GM12878 (cell line): ENCODE measurements around the gene DYSF. TPM values are rescaled to one million over a fixed set of nuclear protein-coding genes. Genes with fewer than 3 reads are reported as not detected.

Experiments
- ATAC-seq: fragments of 200-7000 bp; cut with Tn5 transposase; 3 replicates; pipeline ENCODE4 v1.9.1; 2020; ENCODE audit warnings: mild to moderate bottlenecking, moderate library complexity
- BruUV-seq: library from RNA; stranded (reverse); fragments of 400-500 nt; replicated peaks from 2 replicates; lab custom pipeline; 2021; lab: Mats Ljungman, UMichigan
- CTCF ChIA-PET: fragments of 300-600 bp; sonication (Branson Sonifier 250); formaldehyde crosslinking; extraction: SDS; loops from one replicate; lab custom pipeline; 2021; ENCODE audit warnings: inconsistent platforms; lab: Yijun Ruan, JAX
- POLR2A ChIA-PET: fragments of 350-600 bp; formaldehyde crosslinking; extraction: SDS; loops from one replicate; lab custom pipeline; 2021; ENCODE audit warnings: inconsistent platforms; lab: Charles Lee
- RAD21 ChIA-PET: fragments of 300-600 bp; sonication (Branson Sonifier 250); formaldehyde crosslinking; loops from one replicate; lab custom pipeline; 2023; ENCODE audit warnings: antibody characterized with exemption; ENCODE audit not compliant: unreplicated experiment; lab: Charles Lee
- SMC1A ChIA-PET: fragments of 300-600 bp; sonication (Branson Sonifier 250); formaldehyde crosslinking; loops from one replicate; lab custom pipeline; 2023; ENCODE audit not compliant: unreplicated experiment, uncharacterized antibody; lab: Charles Lee
- DNase-seq: peaks from one replicate; pipeline ENCODE4 v3.0.0-alpha.2; 2011; ENCODE audit warnings: low read depth, low spot score
- FAIRE-seq: peaks from 3 replicates; lab custom pipeline; 2011; peaks lifted over from hg19 to GRCh38; lab: Jason Lieb, UNC
- H2AFZ ChIP-seq: 2 replicates; pipeline ENCODE4 v1.6.0; 2011; ENCODE audit warnings: low read depth, low read length, control low read depth; ENCODE audit not compliant: control insufficient read depth
- H3K27ac ChIP-seq: 2 replicates; pipeline ENCODE4 v1.5.1; 2011; ENCODE audit warnings: control low read depth; ENCODE audit not compliant: control insufficient read depth, insufficient read depth
- H3K27me3 ChIP-seq, 2 experiments: replicated peaks in 1 of 2; 2 replicates each; pipeline versions ENCODE4 v1.6.0 to v1.6.1; 2011; ENCODE audit warnings: low read length in 1 of 2; ENCODE audit not compliant: control insufficient read depth in 2 of 2, insufficient read depth in 2 of 2
- H3K36me3 ChIP-seq, 2 experiments: 2 replicates each; pipeline ENCODE4 v1.5.1; 2011; ENCODE audit warnings: low read length in 1 of 2; ENCODE audit not compliant: control insufficient read depth in 2 of 2, insufficient read depth in 2 of 2
- H3K4me1 ChIP-seq: 2 replicates; pipeline ENCODE4 v1.6.1; 2011; ENCODE audit warnings: mild to moderate bottlenecking, low read length, moderate library complexity, mixed read lengths; ENCODE audit not compliant: control insufficient read depth, insufficient read depth
- H3K4me2 ChIP-seq: 2 replicates; pipeline ENCODE4 v1.6.0; 2011; ENCODE audit warnings: control low read depth; ENCODE audit not compliant: control insufficient read depth, insufficient read depth
- H3K4me3 ChIP-seq: fragments of 200-600 bp; sonication (generic); 2 replicates; pipeline ENCODE4 v1.5.1; 2016
- H3K79me2 ChIP-seq: 2 replicates; pipeline ENCODE4 v1.6.0; 2011; ENCODE audit warnings: low read length; ENCODE audit not compliant: control insufficient read depth, insufficient read depth
- H3K9ac ChIP-seq: 2 replicates; pipeline ENCODE4 v1.8.0; 2011; ENCODE audit warnings: low read length, control low read depth, mixed read lengths; ENCODE audit not compliant: control insufficient read depth, insufficient read depth
- H3K9me3 ChIP-seq: replicated peaks from 3 replicates; pipeline ENCODE4 v1.5.1; 2011; ENCODE audit warnings: mild to moderate bottlenecking, low read length; ENCODE audit not compliant: control insufficient read depth, insufficient read depth
- H4K20me1 ChIP-seq: 2 replicates; pipeline ENCODE4 v1.6.0; 2011; ENCODE audit not compliant: control insufficient read depth, insufficient read depth
- BCL11A ChIP-seq: IDR thresholded peaks from 2 replicates; pipeline ENCODE4 v1.6.1; 2011; ENCODE audit warnings: low read depth, low read length
- CBX3 ChIP-seq: fragments of 200-600 bp; sonication (generic); IDR thresholded peaks from 2 replicates; pipeline ENCODE4 v1.6.1; 2016; ENCODE audit warnings: low read depth, borderline replicate concordance
- CREM ChIP-seq: IDR thresholded peaks from 2 replicates; pipeline ENCODE4 v1.6.1; 2014; ENCODE audit warnings: antibody characterized with exemption, low read depth
- EGR1 ChIP-seq, 2 experiments: IDR thresholded peaks; 1 replicate in 1 of 2; 2 replicates in 1 of 2; pipeline ENCODE4 v1.6.1; 2011 to 2012; ENCODE audit warnings: low read depth in 2 of 2, low read length in 2 of 2, borderline replicate concordance in 1 of 2, mild to moderate bottlenecking in 1 of 2, moderate library complexity in 1 of 2
- EP300 ChIP-seq, 2 experiments: fragments of 150-350 bp in 1 of 2; IDR thresholded peaks; 2 replicates each; pipeline ENCODE4 v1.6.1; 2011 to 2012; ENCODE audit warnings: low read depth in 2 of 2, low read length in 2 of 2, borderline replicate concordance in 1 of 2, improper control_type of control experiment in 1 of 2, inconsistent platforms in 1 of 2; ENCODE audit not compliant: control insufficient read depth in 1 of 2
- ETV6 ChIP-seq, 2 experiments: fragments of 450-650 bp in 1 of 2; IDR thresholded peaks in 1 of 2; conservative IDR thresholded peaks in 1 of 2; 2 replicates each; pipeline ENCODE4 v1.6.1; 2014; ENCODE audit warnings: antibody characterized with exemption in 1 of 2, borderline replicate concordance in 1 of 2, low read depth in 1 of 2, mild to moderate bottlenecking in 1 of 2, moderate library complexity in 1 of 2
- GABPA ChIP-seq: IDR thresholded peaks from 2 replicates; pipeline ENCODE4 v1.6.1; 2014; ENCODE audit warnings: antibody characterized with exemption, low read depth, mild to moderate bottlenecking, inconsistent platforms
- HDGF ChIP-seq: fragments of 450-650 bp; IDR thresholded peaks from 2 replicates; pipeline ENCODE4 v1.6.1; 2016; ENCODE audit warnings: antibody characterized with exemption
- JUNB ChIP-seq: IDR thresholded peaks from 2 replicates; pipeline ENCODE4 v1.6.1; 2016; ENCODE audit warnings: antibody characterized with exemption, mild to moderate bottlenecking
- KAT2A ChIP-seq: conservative IDR thresholded peaks from 2 replicates; pipeline ENCODE4 v1.6.1; 2011; ENCODE audit warnings: low read depth, low read length; ENCODE audit not compliant: control insufficient read depth
- LARP7 ChIP-seq: fragments of 450-650 bp; IDR thresholded peaks from 2 replicates; pipeline ENCODE4 v1.6.1; 2017; ENCODE audit warnings: mild to moderate bottlenecking
- POLR2A ChIP-seq: IDR thresholded peaks from 2 replicates; pipeline ENCODE4 v1.6.1; 2011; ENCODE audit warnings: low read depth, mild to moderate bottlenecking, low read length
- POLR2AphosphoS5 ChIP-seq: IDR thresholded peaks from 2 replicates; pipeline ENCODE4 v1.6.1; 2011; ENCODE audit warnings: mild to moderate bottlenecking, low read length, inconsistent platforms
- RELA ChIP-seq: fragments of 450-650 bp; IDR thresholded peaks from 2 replicates; pipeline ENCODE4 v1.8.0; 2014; ENCODE audit warnings: borderline replicate concordance; ENCODE audit not compliant: partially characterized antibody
- WGBS: methylation state at CpG from one replicate; pipeline ENCODE4 v1.1.6; 2016; ENCODE audit warnings: low lambda C conversion rate; ENCODE audit not compliant: insufficient replicate concordance, insufficient coverage; ENCODE audit errors: missing lambda C conversion rate; 5-methylcytosine and 5-hydroxymethylcytosine counted together
- in situ Hi-C: fragments of 300-500 bp; cut with MboI; formaldehyde crosslinking; loops from 9 replicates; pipeline ENCODE4 v1.14.3; 2018; ENCODE audit warnings: mixed read lengths
- intact Hi-C: fragments of 100-400 bp; cut with micrococcal nuclease; formaldehyde crosslinking; loops from one replicate; pipeline ENCODE4 v1.14.2; 2022; ENCODE audit not compliant: unreplicated experiment
- polyA plus RNA-seq, 11 experiments: library from polyadenylated mRNA; depleted of rRNA in 4 of 11; unstranded in 6 of 11; stranded (reverse) in 5 of 11; fragments of >200 nt; fragmentation: Nextera tagmentation in 4 of 11; fragmentation: Illumina TruSeq in 1 of 11; extraction: Ambion mirVana in 4 of 11; extraction: Trizol in 1 of 11; gene quantifications; 1 replicate in 1 of 11; 2 replicates in 10 of 11; pipeline versions ENCODE4 v1.2.1 to v1.2.3, GENCODE V29; 2011 to 2016; ENCODE audit warnings: inconsistent platforms in 2 of 11, missing spikeins in 2 of 11, low read depth in 1 of 11
- total RNA-seq, 4 experiments: library from RNA; depleted of rRNA in 3 of 4; stranded (reverse); fragments of >200 nt in 3 of 4; fragmentation: Illumina TruSeq in 1 of 4; extraction: Trizol in 1 of 4; gene quantifications; 2 replicates each; pipeline versions ENCODE4 v1.2.1 to v1.2.3, GENCODE V29; 2013 to 2021
- TF ChIP-seq, protein P1 (sequence below): fragments of 450-650 bp; IDR thresholded peaks from 2 replicates; pipeline ENCODE4 v1.6.1; 2016; ENCODE audit warnings: mild to moderate bottlenecking
- TF ChIP-seq, protein P2 (sequence below): IDR thresholded peaks from 2 replicates; pipeline ENCODE4 v1.6.1; 2011; ENCODE audit warnings: low read depth, mild to moderate bottlenecking, low read length, moderate library complexity, borderline replicate concordance; ENCODE audit errors: extremely low read depth
- TF ChIP-seq, protein P3 (sequence below): fragments of 450-650 bp; IDR thresholded peaks from 2 replicates; pipeline ENCODE4 v1.6.1; 2017; ENCODE audit warnings: mild to moderate bottlenecking, low read depth, inconsistent platforms; ENCODE audit not compliant: poor library complexity, severe bottlenecking

DYSF gene
- total and polyA plus RNA-seq, 10 of the 15 experiments (the other 5 are each of a cell fraction or from before 2014, with no cell fraction given), result under 0.01 to 0.15 (median 0.03) TPM; not detected in 7

DNA sequence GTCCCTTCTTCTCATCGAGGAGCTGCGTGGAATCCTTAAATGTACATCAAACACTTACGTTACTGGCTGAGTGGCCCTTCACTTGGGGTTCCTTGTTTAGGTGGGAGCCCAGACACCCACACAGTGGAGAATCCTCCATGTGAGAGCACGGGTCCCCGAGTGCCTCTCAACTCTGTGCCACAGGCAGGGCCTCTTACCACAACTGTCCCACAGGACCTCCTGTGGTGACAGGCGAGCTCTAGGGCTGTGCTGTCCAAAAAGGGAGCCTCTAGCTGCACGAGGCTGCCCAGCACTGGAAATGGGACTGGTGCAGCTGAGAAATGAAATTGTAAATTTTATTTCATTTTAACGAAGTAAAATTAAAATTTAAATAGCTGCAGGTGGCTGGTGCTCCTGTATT is 145.7 kb downstream of the DYSF start (continued):
- TF ChIP-seq HDGF, result no peak

DNA sequence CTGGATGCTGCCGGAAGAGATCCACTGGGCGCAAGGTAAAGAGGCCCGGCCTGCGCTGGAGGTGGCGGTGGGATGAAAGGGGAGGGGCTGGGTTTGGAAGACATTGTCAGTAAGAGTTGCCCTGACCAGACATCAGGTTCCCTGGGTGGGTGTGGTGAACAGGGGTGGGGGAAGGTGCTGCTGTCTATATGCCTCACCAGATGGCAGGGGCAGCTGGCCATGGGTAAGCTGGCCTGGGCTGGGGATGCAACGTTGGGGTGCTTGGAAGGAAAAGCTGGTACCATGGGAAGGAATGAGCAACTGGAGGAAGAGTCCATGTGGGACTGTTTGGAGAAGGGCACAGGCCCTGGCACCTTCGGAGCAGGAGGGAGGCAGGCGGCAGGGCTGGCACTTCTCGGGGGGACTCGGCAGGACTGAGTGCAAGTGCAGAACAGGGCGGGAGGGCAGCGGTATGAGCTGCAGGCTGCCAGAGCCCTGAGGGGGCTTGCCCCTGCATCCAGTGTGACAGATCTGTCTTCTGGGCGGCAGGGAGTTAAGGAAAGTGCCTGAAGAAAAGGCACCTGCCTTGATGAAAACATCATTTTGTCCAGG is 146.4 kb downstream of the DYSF start:
- no peak for TF ChIP-seq CBX3
- no peak for TF ChIP-seq BCL11A
- TF ChIP-seq KAT2A, result no peak
- no peak for TF ChIP-seq EGR1 (IDR thresholded peaks at IDR 0.05; ENCODE audit: borderline replicate concordance in 1 of 2, low read depth in 2 of 2, low read length in 2 of 2)
- TF ChIP-seq ETV6 (conservative IDR thresholded peaks at IDR 0.05 in 1 of 2, IDR thresholded peaks at IDR 0.05 in 1 of 2; ENCODE audit: borderline replicate concordance in 1 of 2, low read depth in 1 of 2), result no peak
- TF ChIP-seq JUNB, result no peak
- no peak for TF ChIP-seq LARP7
- TF ChIP-seq CREM, result no peak
- TF ChIP-seq RELA, result no peak
- TF ChIP-seq, protein P1, sequence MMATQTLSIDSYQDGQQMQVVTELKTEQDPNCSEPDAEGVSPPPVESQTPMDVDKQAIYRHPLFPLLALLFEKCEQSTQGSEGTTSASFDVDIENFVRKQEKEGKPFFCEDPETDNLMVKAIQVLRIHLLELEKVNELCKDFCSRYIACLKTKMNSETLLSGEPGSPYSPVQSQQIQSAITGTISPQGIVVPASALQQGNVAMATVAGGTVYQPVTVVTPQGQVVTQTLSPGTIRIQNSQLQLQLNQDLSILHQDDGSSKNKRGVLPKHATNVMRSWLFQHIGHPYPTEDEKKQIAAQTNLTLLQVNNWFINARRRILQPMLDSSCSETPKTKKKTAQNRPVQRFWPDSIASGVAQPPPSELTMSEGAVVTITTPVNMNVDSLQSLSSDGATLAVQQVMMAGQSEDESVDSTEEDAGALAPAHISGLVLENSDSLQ, result no peak
- TF ChIP-seq, protein P2, sequence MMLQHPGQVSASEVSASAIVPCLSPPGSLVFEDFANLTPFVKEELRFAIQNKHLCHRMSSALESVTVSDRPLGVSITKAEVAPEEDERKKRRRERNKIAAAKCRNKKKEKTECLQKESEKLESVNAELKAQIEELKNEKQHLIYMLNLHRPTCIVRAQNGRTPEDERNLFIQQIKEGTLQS, result no peak
- TF ChIP-seq GABPA, result no peak
- TF ChIP-seq EP300 (IDR thresholded peaks at IDR 0.05; ENCODE audit: borderline replicate concordance in 1 of 2, control insufficient read depth in 1 of 2, low read depth in 2 of 2, low read length in 2 of 2), result no peak
- no peak for TF ChIP-seq POLR2AphosphoS5
- no peak for TF ChIP-seq POLR2A
- TF ChIP-seq, protein P3, sequence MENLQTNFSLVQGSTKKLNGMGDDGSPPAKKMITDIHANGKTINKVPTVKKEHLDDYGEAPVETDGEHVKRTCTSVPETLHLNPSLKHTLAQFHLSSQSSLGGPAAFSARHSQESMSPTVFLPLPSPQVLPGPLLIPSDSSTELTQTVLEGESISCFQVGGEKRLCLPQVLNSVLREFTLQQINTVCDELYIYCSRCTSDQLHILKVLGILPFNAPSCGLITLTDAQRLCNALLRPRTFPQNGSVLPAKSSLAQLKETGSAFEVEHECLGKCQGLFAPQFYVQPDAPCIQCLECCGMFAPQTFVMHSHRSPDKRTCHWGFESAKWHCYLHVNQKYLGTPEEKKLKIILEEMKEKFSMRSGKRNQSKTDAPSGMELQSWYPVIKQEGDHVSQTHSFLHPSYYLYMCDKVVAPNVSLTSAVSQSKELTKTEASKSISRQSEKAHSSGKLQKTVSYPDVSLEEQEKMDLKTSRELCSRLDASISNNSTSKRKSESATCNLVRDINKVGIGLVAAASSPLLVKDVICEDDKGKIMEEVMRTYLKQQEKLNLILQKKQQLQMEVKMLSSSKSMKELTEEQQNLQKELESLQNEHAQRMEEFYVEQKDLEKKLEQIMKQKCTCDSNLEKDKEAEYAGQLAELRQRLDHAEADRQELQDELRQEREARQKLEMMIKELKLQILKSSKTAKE, result no peak
- Histone ChIP-seq H2AFZ (no peak overlapping the region), H3K79me2 (no peaks in the 10 kb centered on the region), H3K9me3 (no peaks in the 10 kb centered on the region), H4K20me1 (no peaks in the 10 kb centered on the region), H3K27ac (no peak overlapping the region), H3K27me3 (no peaks in the 10 kb centered on the region; a peak in 2 of 4 replicates), H3K36me3 (no peaks in the 10 kb centered on the region), H3K9ac (no peak overlapping the region), H3K4me3 (no peak overlapping the region), H3K4me2 (no peak overlapping the region), H3K4me1 (peaks cover 4% of the 10 kb centered on the region)
- ChIA-PET RAD21 (no interaction called here), POLR2A (no interaction called here), SMC1A (no interaction called here), CTCF (no interaction called here)
- no TSS peak for BruUV-seq
- intact Hi-C loops (no loop called here), in situ Hi-C loops (no loop called here)
- FAIRE-seq (no peak), DNase-seq (no peak), ATAC-seq (no peak)
- 31% methylated on average over 13 of the region's 13 CpGs for WGBS
